K562 (cell line): ENCODE data around the gene TAF5L. TPM values are rescaled to one million over a fixed set of nuclear protein-coding genes. Genes with fewer than 3 reads are reported as not detected.
A peak's percentile ranks its signal among the peaks of the same experiment; 100 is the strongest.

Source experiments
- ATAC-seq: fragments of 200-7000 bp; cut with Tn5 transposase; 3 replicates; pipeline ENCODE4 v1.9.1; 2020; ENCODE audit warnings: moderate library complexity
- Bru-seq: library from RNA; stranded (reverse); fragments of 400-500 nt; gene quantifications from one replicate; lab custom pipeline; 2021; lab: Mats Ljungman, UMichigan
- BruChase-seq, 2 experiments: library from RNA; stranded (reverse); fragments of 400-500 nt; gene quantifications; one replicate each; lab custom pipeline; 2021; lab: Mats Ljungman, UMichigan
- BruUV-seq: library from RNA; stranded (reverse); fragments of 400-500 nt; replicated peaks from 2 replicates; lab custom pipeline; 2021; lab: Mats Ljungman, UMichigan
- CTCF ChIA-PET: fragments of 300-600 bp; formaldehyde crosslinking; extraction: SDS; loops from one replicate; lab custom pipeline; 2021; ENCODE audit warnings: low intra/inter-chr PET ratio; lab: Yijun Ruan, JAX
- POLR2A ChIA-PET: fragments of 300-600, 350-650 bp; sonication (Branson Sonifier 250); formaldehyde crosslinking; extraction: SDS; loops from one replicate; lab custom pipeline; 2021; ENCODE audit warnings: antibody characterized with exemption, inconsistent platforms; lab: Yijun Ruan, JAX
- DNase-seq, 4 experiments: peaks; one replicate each; pipeline versions ENCODE4 v3.0.0 to v3.0.0-alpha.2; 2011 to 2018; ENCODE audit warnings: low spot score in 3 of 4, mixed read lengths in 3 of 4; ENCODE audit errors: extremely low read depth in 1 of 4
- FAIRE-seq: peaks from 2 replicates; lab custom pipeline; 2011; peaks lifted over from hg19 to GRCh38; lab: Jason Lieb, UNC
- H2AFZ ChIP-seq: 2 replicates; pipeline ENCODE4 v1.6.0; 2011; ENCODE audit warnings: low read depth, low read length, control low read depth, inconsistent platforms
- H3K27ac ChIP-seq: fragments of 200-600 bp; 3 replicates; pipeline ENCODE4 v1.8.0; 2011; ENCODE audit warnings: low read depth, mild to moderate bottlenecking, control low read depth, inconsistent platforms, low read length, moderate library complexity, mixed read lengths; ENCODE audit errors: extremely low read depth
- H3K27me3 ChIP-seq, 2 experiments: fragments of 300-600 bp in 1 of 2; 2 replicates in 1 of 2; 3 replicates in 1 of 2; pipeline versions ENCODE4 v1.6.0 to v1.8.0; 2011; ENCODE audit warnings: inconsistent platforms in 2 of 2, low read length in 2 of 2, mild to moderate bottlenecking in 1 of 2, mixed read lengths in 1 of 2, moderate library complexity in 1 of 2; ENCODE audit not compliant: control insufficient read depth in 2 of 2, insufficient read depth in 2 of 2
- H3K36me3 ChIP-seq: fragments of 300-600 bp; 3 replicates; pipeline ENCODE4 v1.8.0; 2011; ENCODE audit warnings: mild to moderate bottlenecking, low read length, inconsistent platforms; ENCODE audit not compliant: control insufficient read depth, insufficient read depth
- H3K4me1 ChIP-seq, 2 experiments: fragments of 200-600 bp in 1 of 2; replicated peaks in 1 of 2; 2 replicates in 1 of 2; 3 replicates in 1 of 2; pipeline versions ENCODE4 v1.5.1 to v1.8.0; 2011; ENCODE audit warnings: inconsistent platforms in 2 of 2, low read length in 2 of 2, mild to moderate bottlenecking in 1 of 2, mixed read lengths in 1 of 2, moderate library complexity in 1 of 2; ENCODE audit not compliant: control insufficient read depth in 2 of 2, insufficient read depth in 2 of 2
- H3K4me2 ChIP-seq: 2 replicates; pipeline ENCODE4 v1.6.1; 2011; ENCODE audit warnings: low read length, control low read depth, inconsistent platforms, mixed read lengths; ENCODE audit not compliant: insufficient read depth
- H3K4me3 ChIP-seq: fragments of 200-600 bp; sonication (generic), shearing (Covaris generic); 2 replicates; pipeline ENCODE4 v1.5.1; 2016; ENCODE audit warnings: control low read depth, inconsistent platforms
- H3K79me2 ChIP-seq: fragments of 200-600 bp; 3 replicates; pipeline ENCODE4 v1.8.0; 2011; ENCODE audit warnings: low read length, inconsistent platforms; ENCODE audit not compliant: control insufficient read depth, insufficient read depth
- H3K9ac ChIP-seq, 2 experiments: 2 replicates each; pipeline versions ENCODE4 v1.6.0 to v1.6.1; 2011; ENCODE audit warnings: low read depth in 2 of 2, low read length in 2 of 2, control low read depth in 1 of 2, inconsistent platforms in 1 of 2, mild to moderate bottlenecking in 1 of 2, mixed read lengths in 1 of 2; ENCODE audit not compliant: insufficient read depth in 1 of 2
- H3K9me1 ChIP-seq: one replicate; pipeline ENCODE4 v1.6.0; 2011; ENCODE audit warnings: inconsistent platforms, mild to moderate bottlenecking, low read length, moderate library complexity; ENCODE audit not compliant: control insufficient read depth, insufficient read depth
- H3K9me3 ChIP-seq: replicated peaks from 2 replicates; pipeline ENCODE4 v1.5.1; 2011; ENCODE audit warnings: low read depth, low read length, inconsistent platforms; ENCODE audit not compliant: control insufficient read depth, insufficient read depth
- H4K20me1 ChIP-seq: replicated peaks from 2 replicates; pipeline ENCODE4 v1.6.1; 2011; ENCODE audit warnings: low read length, inconsistent platforms, mixed read lengths; ENCODE audit not compliant: control insufficient read depth, insufficient read depth
- ATF1 ChIP-seq, 2 experiments: fragments of 450-650 bp in 1 of 2; IDR thresholded peaks; 2 replicates each; pipeline ENCODE4 v1.6.1; 2016; ENCODE audit warnings: missing compliant biosample characterization in 1 of 2, missing genetic modification characterization in 1 of 2
- BRD4 ChIP-seq: fragments of 200-600 bp; sonication (generic); IDR thresholded peaks from 2 replicates; pipeline ENCODE4 v1.6.1; 2017; ENCODE audit warnings: inconsistent platforms
- CBFA2T3 ChIP-seq: fragments of 450-650 bp; IDR thresholded peaks from 2 replicates; pipeline ENCODE4 v1.6.1; 2017
- CREB3L1 ChIP-seq: fragments of 450-650 bp; IDR thresholded peaks from 2 replicates; pipeline ENCODE4 v1.6.1; 2014; ENCODE audit warnings: low read depth, mild to moderate bottlenecking, moderate library complexity, borderline replicate concordance
- ELF4 ChIP-seq: fragments of 450-650 bp; formaldehyde crosslinking; IDR thresholded peaks from 2 replicates; pipeline ENCODE4 v1.4.0; 2022; ENCODE audit warnings: missing genetic modification characterization
- HMGN3 ChIP-seq: IDR thresholded peaks from 2 replicates; pipeline ENCODE4 v1.6.1; 2011; ENCODE audit warnings: borderline replicate concordance, low read depth, mild to moderate bottlenecking, mixed read lengths, low read length; ENCODE audit not compliant: insufficient read length; ENCODE audit errors: extremely low read depth
- SIRT6 ChIP-seq: IDR thresholded peaks from one replicate; pipeline ENCODE4 v1.6.1; 2012; ENCODE audit warnings: low read depth, mild to moderate bottlenecking, control low read depth, inconsistent platforms, low read length, moderate library complexity
- UBTF ChIP-seq, 2 experiments: IDR thresholded peaks; 2 replicates each; pipeline ENCODE4 v1.6.1; 2012; ENCODE audit warnings: improper control_type of control experiment in 2 of 2, low read depth in 2 of 2, low read length in 2 of 2, borderline replicate concordance in 1 of 2
- WGBS: fragments of 100-300 bp; shearing (Covaris generic); methylation state at CpG from one replicate; pipeline ENCODE4 v1.1.6; 2016; ENCODE audit warnings: low coverage, mixed read lengths; ENCODE audit not compliant: insufficient coverage; ENCODE audit errors: missing lambda C conversion rate; 5-methylcytosine and 5-hydroxymethylcytosine counted together
- in situ Hi-C: fragments of 300-500 bp; cut with MboI; formaldehyde crosslinking; loops from 4 replicates; pipeline ENCODE4 v1.15.0; 2018; ENCODE audit warnings: inconsistent platforms, mixed read lengths
- intact Hi-C: fragments of 100-400 bp; cut with micrococcal nuclease; formaldehyde crosslinking; loops from 2 replicates; pipeline ENCODE4 v1.14.2; 2022
- long read RNA-seq, 3 experiments: library from polyadenylated mRNA in 2 of 3; library from RNA in 1 of 3; unstranded in 2 of 3; stranded (forward) in 1 of 3; transcript quantifications; one replicate each; pipeline ENCODE4 v2.0.0, GENCODE V29; 2019 to 2022
- polyA minus RNA-seq, 3 experiments: library from RNA; depleted of rRNA, polyadenylated mRNA; stranded (reverse); fragments of >200 nt; gene quantifications; 2 replicates each; pipeline ENCODE4 v1.2.3, GENCODE V29; 2011
- polyA plus RNA-seq, 8 experiments: library from polyadenylated mRNA; depleted of rRNA in 4 of 8; stranded (reverse) in 5 of 8; unstranded in 3 of 8; fragments of >200 nt; fragmentation: Nextera tagmentation in 2 of 8; fragmentation: Illumina TruSeq in 1 of 8; extraction: Ambion mirVana in 2 of 8; extraction: Trizol in 1 of 8; gene quantifications; 2 replicates each; pipeline versions ENCODE4 v1.2.1 to v1.2.3, GENCODE V29; 2011 to 2014; ENCODE audit warnings: inconsistent platforms in 1 of 8, missing spikeins in 1 of 8
- total RNA-seq, 7 experiments: library from RNA; depleted of rRNA in 6 of 7; stranded (reverse); fragments of >200 nt in 6 of 7; fragmentation: Illumina TruSeq in 2 of 7; extraction: Trizol in 2 of 7; gene quantifications; 2 replicates each; pipeline versions ENCODE4 v1.2.1 to v1.2.3, GENCODE V29; 2011 to 2021; ENCODE audit warnings: low replicate concordance in 1 of 7
- TF ChIP-seq, protein P1 (sequence below): fragments of 450-650 bp; formaldehyde crosslinking; IDR thresholded peaks from 2 replicates; pipeline ENCODE4 v1.4.0; 2020; ENCODE audit warnings: mild to moderate bottlenecking

TAF5L gene
- 30.3 and 33.2 TPM in 2 replicates for total RNA-seq (2011; cell fraction: chromatin; rRNA removed; ENCODE audit: low replicate concordance)
- 21.0 and 33.4 TPM in 2 replicates for total RNA-seq (2011; cell fraction: nucleolus; rRNA removed)
- 30.2 and 34.2 TPM in 2 replicates for total RNA-seq (2011; cell fraction: nucleoplasm; rRNA removed)
- 19.3 and 22.1 TPM in 2 replicates for total RNA-seq (2014; rRNA removed)
- total RNA-seq (2014; rRNA removed; fragmentation: Illumina TruSeq; extraction: Trizol), result 23.3 and 23.7 TPM in 2 replicates
- 23.8 and 25.9 TPM in 2 replicates for total RNA-seq (2015; rRNA removed; fragmentation: Illumina TruSeq; extraction: Trizol)
- 26.2 and 28.0 TPM in 2 replicates for total RNA-seq (2021)
- polyA plus RNA-seq (2011; rRNA removed), result 27.6 and 34.2 TPM in 2 replicates
- polyA plus RNA-seq (2011; cell fraction: cytosol; rRNA removed), result 29.7 and 32.1 TPM in 2 replicates
- 25.3 and 33.4 TPM in 2 replicates for polyA plus RNA-seq (2011; cell fraction: nucleus; rRNA removed)
- 17.4 and 22.2 TPM in 2 replicates for polyA plus RNA-seq (2012)
- 32.5 and 33.6 TPM in 2 replicates for polyA plus RNA-seq (2014; fragmentation: Illumina TruSeq; extraction: Trizol)
- polyA plus RNA-seq (2014; fragmentation: Nextera tagmentation; extraction: Ambion mirVana), result 1 to 10 TPM; 2.2 to 3.2 TPM
- polyA plus RNA-seq (2014; rRNA removed), result 23.2 and 27.0 TPM in 2 replicates
- 34.4 and 42.9 TPM in 2 replicates for polyA minus RNA-seq (2011; rRNA and poly(A)+ RNA removed)
- polyA minus RNA-seq (2011; cell fraction: cytosol; rRNA and poly(A)+ RNA removed), result 17.0 and 20.6 TPM in 2 replicates
- polyA minus RNA-seq (2011; cell fraction: nucleus; rRNA and poly(A)+ RNA removed), result 16.3 and 17.8 TPM in 2 replicates
- Bru-seq, nascent RNA, result percentile 84 among the genes with signal in this experiment
- percentile 84 among the genes with signal in this experiment for BruChase-seq, experiment 1, labeled RNA remaining after a 2-hour chase
- BruChase-seq, experiment 2, labeled RNA remaining after a 6-hour chase, result percentile 83 among the genes with signal in this experiment
- long read RNA-seq, experiment 1, full-length matches to known transcripts, result 13 of 54 reads
- long read RNA-seq, experiment 1, partial matches to known transcripts, result 2 of 54 reads
- long read RNA-seq, experiment 1, other reads (novel, unspliced or antisense), result 39 of 54 reads
- long read RNA-seq, experiment 2, full-length matches to known transcripts, result 7 of 38 reads
- long read RNA-seq, experiment 2, partial matches to known transcripts, result 2 of 38 reads
- long read RNA-seq, experiment 2, other reads (novel, unspliced or antisense), result 29 of 38 reads
- long read RNA-seq, experiment 3, partial matches to known transcripts, result 1 of 3 reads
- long read RNA-seq, experiment 3, other reads (novel, unspliced or antisense), result 2 of 3 reads

- Histone ChIP-seq H3K4me3 (peak within 1 kb of the TSS; percentile 79), H3K79me2 (peaks cover 90% of the 10 kb centered on the region), H4K20me1 (peaks cover 15% of the 10 kb centered on the region), H3K36me3 (peaks cover 28% of the 10 kb centered on the region), H3K9me1 (no peaks in the 10 kb centered on the region), H3K4me2 (peak within 1 kb of the TSS; percentile 99), H3K27me3 (no peaks in the 10 kb centered on the region), H3K9me3 (no peaks in the 10 kb centered on the region), H3K27ac (peak within 1 kb of the TSS; percentile 73), H3K9ac (peak within 1 kb of the TSS; percentile 79 to 97), H2AFZ (peak within 1 kb of the TSS; percentile 83), H3K4me1 (peaks cover 15% of the 10 kb centered on the region in 2 experiments; a peak in 4 of 5 replicates)
- CTCF ChIA-PET, result interaction anchor here (1.1 kb wide), 1 partner anchor 68 kb away, joined by 3 read pairs; no protein-coding TSS in a partner anchor
- intact Hi-C loops (loop anchor here (1.0 to 2.0 kb wide), 2 partner anchors 67 to 117 kb away; partner anchors contain the start of gene NUP133), in situ Hi-C loops (no loop called here)
- FAIRE-seq, result peak; percentile 29
- POLR2A ChIA-PET, result interaction anchor here (0.8 to 2.2 kb wide), 4 partner anchors 9 to 71 kb away, joined by 3 to 9 read pairs (median 4); partner anchors contain the start of gene ABCB10
- peak; percentile 95 for ATAC-seq
- WGBS, result under 1% methylated on average over 60 of the region's 97 CpGs
- DNase-seq, result peak; percentile 92 to 97 (median 94)
- no TSS peak for BruUV-seq
- TF ChIP-seq UBTF (IDR thresholded peaks at IDR 0.05; ENCODE audit: borderline replicate concordance in 1 of 2, low read depth in 2 of 2, low read length in 2 of 2) (peak; percentile 61 to 83; a peak in 2 of 4 replicates), CBFA2T3 (no peak), HMGN3 (peak; percentile 54), ELF4 (CRISPR knock-in tag) (no peak), CREB3L1 (peak; percentile 75), BRD4 (no peak), ATF1 (CRISPR knock-in tag; IDR thresholded peaks at IDR 0.05) (0 out of 2 replicates have a peak, but pooled peaks have one; percentile 14), ATF1 (tag; IDR thresholded peaks at IDR 0.05) (peak; percentile 77), SIRT6 (no peak)
- TF ChIP-seq, protein P1, sequence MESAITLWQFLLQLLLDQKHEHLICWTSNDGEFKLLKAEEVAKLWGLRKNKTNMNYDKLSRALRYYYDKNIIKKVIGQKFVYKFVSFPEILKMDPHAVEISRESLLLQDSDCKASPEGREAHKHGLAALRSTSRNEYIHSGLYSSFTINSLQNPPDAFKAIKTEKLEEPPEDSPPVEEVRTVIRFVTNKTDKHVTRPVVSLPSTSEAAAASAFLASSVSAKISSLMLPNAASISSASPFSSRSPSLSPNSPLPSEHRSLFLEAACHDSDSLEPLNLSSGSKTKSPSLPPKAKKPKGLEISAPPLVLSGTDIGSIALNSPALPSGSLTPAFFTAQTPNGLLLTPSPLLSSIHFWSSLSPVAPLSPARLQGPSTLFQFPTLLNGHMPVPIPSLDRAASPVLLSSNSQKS (CRISPR knock-in tag), result no peak
Observed at GRCh38 chr1:229625915-229626831, at the start of gene TAF5L, which contains the start of gene URB2. TAF5L (minus strand) TSS chr1:229626122; CDS start chr1:229614482, 11,640 bp downstream. URB2 (plus strand) TSS chr1:229626247; CDS start chr1:229627634, 1,387 bp downstream.
